Prostate gland (tissue), 2 donors: ENCODE results near the gene FASTK. TPM values are rescaled to one million over a fixed set of nuclear protein-coding genes. Genes with fewer than 3 reads are reported as not detected.

Experiments used
- DNase-seq: peaks from one replicate; pipeline ENCODE4 v3.0.0-alpha.2; 2019; ENCODE audit warnings: low spot score
- H3K27ac ChIP-seq, 2 donors: fragments of 200-600 bp; sonication (generic); 2 replicates each; pipeline ENCODE4 v1.5.1; 2017 to 2019
- H3K27me3 ChIP-seq: fragments of 200-600 bp; sonication (generic); replicated peaks from 2 replicates; pipeline ENCODE4 v1.5.1; 2019; ENCODE audit not compliant: insufficient read depth
- H3K36me3 ChIP-seq, 2 donors: fragments of 200-600 bp; sonication (generic); 1 replicate in 1 of 2; 2 replicates in 1 of 2; pipeline versions ENCODE4 v1.5.1 to v1.8.1; 2017 to 2019
- H3K4me1 ChIP-seq: fragments of 200-600 bp; sonication (generic); replicated peaks from 2 replicates; pipeline ENCODE4 v1.5.1; 2019
- H3K4me3 ChIP-seq, 2 donors: fragments of 200-600 bp; sonication (generic); 2 replicates each; pipeline ENCODE4 v1.5.1; 2017 to 2019
- H3K9me3 ChIP-seq: fragments of 200-600 bp; sonication (generic); 2 replicates; pipeline ENCODE4 v1.5.1; 2017
- POLR2A ChIP-seq: fragments of 450-650 bp; IDR thresholded peaks from one replicate; pipeline ENCODE4 v1.6.1; 2016; ENCODE audit warnings: antibody characterized with exemption, mild to moderate bottlenecking
- POLR2AphosphoS5 ChIP-seq: sonication (generic); formaldehyde crosslinking; IDR thresholded peaks from one replicate; pipeline ENCODE4 v1.6.1; 2017; ENCODE audit warnings: antibody characterized with exemption
- WGBS: methylation state at CpG from one replicate; pipeline ENCODE4 v1.1.5; 2018; 5-methylcytosine and 5-hydroxymethylcytosine counted together
- intact Hi-C: fragments of 100-400 bp; cut with DNase I; formaldehyde crosslinking; loops from one replicate; pipeline ENCODE4 v1.14.2; 2022
- total RNA-seq, 2 donors: library from RNA; depleted of rRNA; stranded (reverse); fragments of >200 nt; gene quantifications; one replicate each; pipeline ENCODE4 v1.1.0, GENCODE V29; 2016
- TF ChIP-seq, protein P1 (sequence below), 4 experiments: fragments of 200-600 bp in 2 of 4; fragments of 450-650 bp in 2 of 4; sonication (generic) in 2 of 4; IDR thresholded peaks; 1 replicate in 3 of 4; 2 replicates in 1 of 4; pipeline ENCODE4 v1.5.1; 2016 to 2019; ENCODE audit warnings: antibody characterized with exemption in 4 of 4, mild to moderate bottlenecking in 2 of 4, moderate library complexity in 2 of 4

FASTK gene
- total RNA-seq, 2 donors from 2014 or later = 107 to 122 TPM

DNA sequence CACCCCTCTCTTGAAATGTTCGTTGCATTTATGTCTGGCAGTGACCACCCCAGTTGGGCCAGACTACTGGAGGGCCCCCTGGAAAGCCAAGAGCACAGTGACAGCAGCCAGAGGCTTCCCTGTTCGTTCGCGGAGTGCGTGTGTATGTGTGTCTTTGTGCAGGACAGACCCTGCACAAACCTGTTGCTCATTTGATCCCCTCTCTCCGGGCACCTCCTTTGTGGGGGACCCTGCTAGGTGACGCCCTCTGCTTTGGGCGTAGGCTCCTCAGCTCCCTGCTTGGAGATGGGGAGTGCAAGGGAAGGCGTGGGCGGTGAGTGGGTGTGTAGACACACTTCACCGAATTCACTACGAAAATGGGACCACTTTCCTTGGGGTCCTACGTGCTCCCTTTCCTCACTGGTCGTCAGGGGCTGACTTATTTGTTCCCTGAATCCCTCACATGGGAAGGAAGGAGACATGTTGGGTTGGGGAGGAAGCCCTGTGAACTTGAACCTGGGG, 44.3 kb upstream of the FASTK start:
- H3K27me3 ChIP-seq = no peaks in the 10 kb centered on the region
- WGBS = 87% methylated on average over 14 of the region's 14 CpGs
- H3K4me3 ChIP-seq = peak overlapping the region in 1 of 2 donors; percentile 40
- TF ChIP-seq, protein P1, sequence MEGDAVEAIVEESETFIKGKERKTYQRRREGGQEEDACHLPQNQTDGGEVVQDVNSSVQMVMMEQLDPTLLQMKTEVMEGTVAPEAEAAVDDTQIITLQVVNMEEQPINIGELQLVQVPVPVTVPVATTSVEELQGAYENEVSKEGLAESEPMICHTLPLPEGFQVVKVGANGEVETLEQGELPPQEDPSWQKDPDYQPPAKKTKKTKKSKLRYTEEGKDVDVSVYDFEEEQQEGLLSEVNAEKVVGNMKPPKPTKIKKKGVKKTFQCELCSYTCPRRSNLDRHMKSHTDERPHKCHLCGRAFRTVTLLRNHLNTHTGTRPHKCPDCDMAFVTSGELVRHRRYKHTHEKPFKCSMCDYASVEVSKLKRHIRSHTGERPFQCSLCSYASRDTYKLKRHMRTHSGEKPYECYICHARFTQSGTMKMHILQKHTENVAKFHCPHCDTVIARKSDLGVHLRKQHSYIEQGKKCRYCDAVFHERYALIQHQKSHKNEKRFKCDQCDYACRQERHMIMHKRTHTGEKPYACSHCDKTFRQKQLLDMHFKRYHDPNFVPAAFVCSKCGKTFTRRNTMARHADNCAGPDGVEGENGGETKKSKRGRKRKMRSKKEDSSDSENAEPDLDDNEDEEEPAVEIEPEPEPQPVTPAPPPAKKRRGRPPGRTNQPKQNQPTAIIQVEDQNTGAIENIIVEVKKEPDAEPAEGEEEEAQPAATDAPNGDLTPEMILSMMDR (IDR thresholded peaks at IDR 0.05) = no peak
- no peak for TF ChIP-seq POLR2AphosphoS5
- no peak for TF ChIP-seq POLR2A
- peak overlapping the region in 1 of 2 donors; percentile 64 for H3K27ac ChIP-seq
- H3K4me1 ChIP-seq = peaks cover 7% of the 10 kb centered on the region
- intact Hi-C loops = loop anchor here (2.0 to 5.0 kb wide), 2 partner anchors 48 to 177 kb away; no protein-coding TSS in a partner anchor
- no peaks in the 10 kb centered on the region for H3K9me3 ChIP-seq
- no peak for DNase-seq
- peaks cover 4 to 38% of the 10 kb centered on the region in 2 donors for H3K36me3 ChIP-seq

- DNase-seq = no peak
- no peaks in the 10 kb centered on the region for H3K27me3 ChIP-seq
- intact Hi-C loops = loop anchor here (2.0 to 5.0 kb wide), 2 partner anchors 48 to 178 kb away; no protein-coding TSS in a partner anchor
Observed at GRCh38 chr7:151124481-151124880, 43.9 kb upstream of the FASTK start.

GRCh38 chr7:151123822-151124464, 43.3 kb upstream of the FASTK start:
- DNase-seq = peak; percentile 91
- no peaks in the 10 kb centered on the region for H3K9me3 ChIP-seq
- H3K36me3 ChIP-seq = peaks cover 6 to 32% of the 10 kb centered on the region in 2 donors
- H3K4me1 ChIP-seq = peaks cover 7% of the 10 kb centered on the region
- 34% methylated on average over 24 of the region's 24 CpGs for WGBS
- H3K4me3 ChIP-seq = no peak overlapping the region
- TF ChIP-seq, protein P1 (IDR thresholded peaks at IDR 0.05) = peak; percentile 96 to 99 (median 98)
- TF ChIP-seq POLR2A = no peak
- peak; percentile 80 for TF ChIP-seq POLR2AphosphoS5
- H3K27ac ChIP-seq = no peak overlapping the region
- intact Hi-C loops = loop anchor here (2.0 to 5.0 kb wide), 2 partner anchors 49 to 178 kb away; no protein-coding TSS in a partner anchor
- H3K27me3 ChIP-seq = no peaks in the 10 kb centered on the region

More at GRCh38 chr7:151124481-151124880, 43.9 kb upstream of the FASTK start:
- Histone ChIP-seq H3K4me3 (no peak overlapping the region), H3K4me1 (peaks cover 7% of the 10 kb centered on the region), H3K36me3 (peaks cover 6 to 36% of the 10 kb centered on the region in 2 donors), H3K27ac (no peak overlapping the region), H3K9me3 (no peaks in the 10 kb centered on the region)
- WGBS = 87% methylated on average over 7 of the region's 7 CpGs
- TF ChIP-seq POLR2A (no peak), POLR2AphosphoS5 (no peak)
- TF ChIP-seq, protein P1 (IDR thresholded peaks at IDR 0.05) = no peak

DNA sequence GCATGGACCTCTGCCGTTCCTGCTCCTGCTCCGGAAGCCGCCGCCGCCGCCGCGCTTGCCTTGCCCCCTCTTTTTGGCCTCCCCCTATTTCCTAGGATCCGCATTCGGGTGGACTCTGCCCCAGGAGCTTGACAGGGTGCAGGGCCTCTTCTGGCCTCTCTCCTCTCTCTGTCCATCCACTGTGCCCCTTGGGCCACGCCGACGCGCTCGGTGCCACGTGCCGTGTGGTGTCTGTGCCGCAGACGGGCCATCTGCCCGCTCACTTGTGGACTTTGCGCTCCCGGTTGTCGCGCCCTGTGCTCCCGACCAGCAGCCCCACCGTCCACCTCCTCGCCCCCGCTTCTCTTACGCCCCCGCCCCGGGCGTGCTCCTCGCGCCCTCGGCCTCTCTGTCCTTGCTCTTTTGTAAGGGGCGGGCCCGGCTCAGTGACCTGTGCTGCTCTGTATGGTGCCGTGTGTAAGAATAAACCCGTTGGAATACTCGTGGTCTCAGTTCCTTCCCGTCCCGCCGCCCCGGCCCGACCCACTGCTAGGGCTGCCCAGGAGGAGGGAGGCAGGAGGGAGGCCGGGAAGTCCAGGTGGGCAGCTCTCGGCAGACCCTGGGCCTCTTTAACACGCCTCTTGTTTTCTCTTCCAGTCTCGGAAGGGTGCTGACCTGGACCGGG, 42.7 kb upstream of the FASTK start:
- Histone ChIP-seq H3K27me3 (no peaks in the 10 kb centered on the region), H3K4me3 (no peak overlapping the region), H3K4me1 (peaks cover 7% of the 10 kb centered on the region), H3K36me3 (peaks cover 10 to 27% of the 10 kb centered on the region in 2 donors), H3K9me3 (no peaks in the 10 kb centered on the region), H3K27ac (no peak overlapping the region)
- intact Hi-C loops = loop anchor here (5.0 kb wide), 1 partner anchor 179 kb away; no protein-coding TSS in a partner anchor
- WGBS = 89% methylated on average over 50 of the region's 50 CpGs
- TF ChIP-seq POLR2AphosphoS5 = no peak
- TF ChIP-seq, protein P1 (IDR thresholded peaks at IDR 0.05) = no peak
- TF ChIP-seq POLR2A = no peak
- no peak for DNase-seq
